Astrocyte (in vitro differentiated cells and primary cell): ENCODE results near the gene PCNP.

Experiments
- EZH2 ChIP-seq: IDR thresholded peaks from 2 replicates; pipeline ENCODE4 v1.6.1; 2012; ENCODE audit warnings: mild to moderate bottlenecking, low read length, inconsistent platforms; ENCODE audit not compliant: insufficient read depth
- TF ChIP-seq, protein P1 (sequence below): IDR thresholded peaks from 2 replicates; pipeline ENCODE4 v1.5.1; 2011; ENCODE audit warnings: low read depth, mild to moderate bottlenecking, inconsistent platforms, low read length, moderate library complexity; ENCODE audit not compliant: insufficient read depth

GRCh38 chr3:101629219-101629618 is 55.2 kb downstream of the PCNP start:
- TF ChIP-seq, protein P1, sequence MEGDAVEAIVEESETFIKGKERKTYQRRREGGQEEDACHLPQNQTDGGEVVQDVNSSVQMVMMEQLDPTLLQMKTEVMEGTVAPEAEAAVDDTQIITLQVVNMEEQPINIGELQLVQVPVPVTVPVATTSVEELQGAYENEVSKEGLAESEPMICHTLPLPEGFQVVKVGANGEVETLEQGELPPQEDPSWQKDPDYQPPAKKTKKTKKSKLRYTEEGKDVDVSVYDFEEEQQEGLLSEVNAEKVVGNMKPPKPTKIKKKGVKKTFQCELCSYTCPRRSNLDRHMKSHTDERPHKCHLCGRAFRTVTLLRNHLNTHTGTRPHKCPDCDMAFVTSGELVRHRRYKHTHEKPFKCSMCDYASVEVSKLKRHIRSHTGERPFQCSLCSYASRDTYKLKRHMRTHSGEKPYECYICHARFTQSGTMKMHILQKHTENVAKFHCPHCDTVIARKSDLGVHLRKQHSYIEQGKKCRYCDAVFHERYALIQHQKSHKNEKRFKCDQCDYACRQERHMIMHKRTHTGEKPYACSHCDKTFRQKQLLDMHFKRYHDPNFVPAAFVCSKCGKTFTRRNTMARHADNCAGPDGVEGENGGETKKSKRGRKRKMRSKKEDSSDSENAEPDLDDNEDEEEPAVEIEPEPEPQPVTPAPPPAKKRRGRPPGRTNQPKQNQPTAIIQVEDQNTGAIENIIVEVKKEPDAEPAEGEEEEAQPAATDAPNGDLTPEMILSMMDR = no peak
- no peak for TF ChIP-seq EZH2
